ENCODE results near the gene TESMIN.

Gene TESMIN

DNA sequence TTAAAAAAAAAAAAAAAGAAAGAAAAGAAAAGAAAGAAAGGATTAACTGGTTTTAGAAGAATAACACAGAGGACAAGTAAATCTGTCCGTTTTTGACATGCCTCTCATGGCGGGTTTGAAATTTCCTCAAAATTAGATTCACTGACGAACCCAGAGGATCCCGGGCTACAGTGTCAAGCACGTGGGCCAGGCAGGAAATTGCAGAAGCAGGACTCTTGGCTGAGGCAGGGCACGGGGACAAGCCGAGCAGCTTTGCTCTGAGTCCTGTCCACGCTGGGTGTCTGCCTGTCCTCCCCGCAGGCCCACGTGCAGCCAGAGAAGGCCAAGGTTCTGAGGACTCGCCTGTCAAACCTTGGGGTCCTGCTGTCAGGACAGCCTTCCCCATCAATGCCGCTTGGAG, 42.3 kb downstream of the TESMIN start:
- no peak for DNase-seq (ENCODE audit: low read depth)

DNA sequence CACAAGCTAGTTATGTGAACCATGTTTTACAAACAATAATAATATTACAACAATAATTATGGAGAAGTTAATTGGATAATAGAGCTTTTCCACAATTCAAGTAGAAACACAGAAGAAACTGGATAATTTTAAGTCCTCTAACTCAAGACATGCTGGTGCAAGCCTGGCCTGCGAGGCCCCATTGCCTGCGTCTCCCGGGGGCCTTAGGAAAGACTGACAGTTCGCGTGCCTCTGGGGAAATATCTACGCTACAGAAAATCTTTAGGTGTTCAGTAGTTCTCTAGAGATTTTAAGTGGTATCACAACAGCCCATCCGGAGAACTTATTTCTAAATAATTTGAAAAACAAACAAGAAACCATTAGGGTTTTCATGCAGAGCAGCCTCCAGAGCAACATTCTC, 43.8 kb downstream of the TESMIN start:
- no peak for DNase-seq (ENCODE audit: low read depth)

DNA sequence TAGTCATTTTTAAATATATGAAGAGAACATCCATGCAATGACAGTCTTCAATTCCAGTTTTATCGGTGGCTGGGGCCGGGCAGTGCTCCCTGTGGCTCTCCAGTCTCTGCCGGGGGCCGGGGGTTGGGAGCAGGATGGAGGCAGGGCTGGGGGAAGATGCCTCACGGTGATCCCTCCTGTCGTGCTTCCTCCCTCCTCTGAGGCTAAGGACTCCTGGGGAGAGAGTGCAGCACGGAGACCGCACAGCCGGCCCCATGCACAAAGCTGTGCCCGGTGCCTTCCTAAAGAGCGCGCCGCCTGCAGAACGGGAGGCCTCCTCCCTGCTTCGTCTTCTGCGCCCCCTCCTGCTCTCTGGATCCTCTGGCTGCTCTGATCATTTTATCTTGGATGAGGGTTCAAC, 46.4 kb downstream of the TESMIN start:
- no peak for DNase-seq (ENCODE audit: low read depth)

DNA sequence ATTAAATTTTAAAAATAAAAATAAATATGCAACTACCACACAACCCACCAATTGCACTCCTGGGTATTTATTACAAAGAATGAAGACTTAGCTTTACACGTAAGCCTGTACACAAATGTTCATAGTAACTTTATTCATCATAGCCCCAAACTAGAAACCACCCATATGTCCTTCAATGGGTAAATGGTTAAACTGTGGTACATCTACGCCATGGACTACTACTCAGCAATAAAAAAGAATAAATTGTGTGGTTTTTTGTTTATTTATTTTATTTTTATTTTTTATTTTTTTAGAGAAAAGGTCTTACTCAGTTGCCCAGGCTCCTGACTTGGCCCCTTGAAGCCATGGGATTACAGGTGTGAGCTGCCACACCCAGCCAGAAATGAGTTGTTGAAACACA, 52.3 kb downstream of the TESMIN start:
- DNase-seq (ENCODE audit: low read depth), result no peak

DNA sequence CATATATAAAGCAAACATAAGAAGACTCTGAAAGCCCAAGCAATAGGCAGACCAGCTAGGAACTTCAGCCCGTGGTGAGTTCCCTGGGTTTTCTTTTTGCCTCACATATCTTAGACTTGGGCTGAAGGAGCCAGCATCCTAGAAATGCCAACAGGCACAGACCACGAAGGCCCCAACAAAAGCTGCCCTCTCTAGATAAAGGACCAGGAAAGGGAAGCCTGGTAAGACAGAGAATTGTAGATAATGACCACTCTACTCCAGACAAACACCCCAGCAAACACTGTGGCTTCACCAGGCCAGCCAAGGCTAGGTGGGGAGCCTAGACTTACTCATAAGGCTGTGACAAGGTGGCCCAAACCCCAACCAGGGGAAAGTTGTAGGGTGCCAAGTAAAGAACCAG, 55.8 kb downstream of the TESMIN start:
- DNase-seq (ENCODE audit: low read depth), result no peak

DNA sequence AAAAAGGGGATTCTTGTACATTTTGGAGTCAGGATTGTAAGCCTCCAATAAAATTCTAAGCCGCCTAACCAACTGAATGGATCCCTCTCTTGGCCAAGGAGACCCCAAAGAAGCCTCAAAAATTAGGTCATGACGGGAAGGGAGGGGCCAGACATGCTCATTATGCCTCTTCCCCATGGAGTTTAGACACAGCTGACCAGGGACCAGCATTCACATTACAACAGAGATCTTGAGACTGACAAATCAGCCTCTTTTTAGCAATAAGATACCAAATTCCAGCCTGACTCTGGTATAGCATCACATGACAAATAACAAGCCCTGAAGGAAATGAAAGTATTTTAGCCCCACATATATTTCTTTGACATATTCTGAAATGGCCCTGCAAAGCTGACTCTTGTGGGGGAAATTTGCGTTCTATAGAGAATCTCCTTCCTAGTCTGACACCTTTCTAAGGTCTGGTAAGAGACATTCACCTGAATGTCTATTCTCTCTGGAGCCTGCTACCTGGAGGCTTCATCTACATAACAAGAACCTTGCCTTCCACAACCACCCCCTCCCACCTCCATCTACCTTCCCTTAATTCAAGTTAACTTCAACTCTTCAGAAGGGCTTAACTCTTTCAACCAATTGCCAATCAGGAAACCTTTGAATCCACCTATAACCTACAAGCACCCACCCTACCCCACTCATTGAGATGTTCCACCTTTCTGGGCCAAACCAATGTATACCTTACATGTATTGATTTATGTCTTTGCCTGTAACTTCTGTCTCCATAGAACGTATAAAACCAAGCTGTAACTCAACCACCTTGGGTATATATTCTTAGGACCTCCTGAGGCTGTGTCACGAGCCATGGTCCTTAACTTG, 56.7 kb downstream of the TESMIN start:
- DNase-seq (ENCODE audit: low read depth), result no peak

DNA sequence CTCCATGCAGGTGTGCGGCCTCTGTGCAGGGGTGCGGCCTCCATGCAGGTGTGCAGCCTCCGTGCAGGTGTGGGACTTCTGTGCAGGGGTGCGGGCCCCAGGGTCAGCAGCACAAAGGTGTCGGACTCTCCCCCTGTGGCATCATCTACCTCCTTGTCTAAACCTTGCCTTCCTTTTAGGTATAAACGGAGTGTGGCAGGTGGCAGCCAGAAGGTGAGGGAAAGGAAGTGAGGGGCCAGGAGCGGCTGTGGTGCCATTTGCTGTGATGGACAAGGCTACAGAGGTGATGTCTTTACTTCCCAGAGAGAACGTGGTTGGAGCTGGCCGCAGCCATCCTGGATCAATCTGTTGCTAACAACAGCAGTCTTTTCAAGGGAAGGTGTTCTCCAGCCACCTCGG, 57.8 kb downstream of the TESMIN start:
- DNase-seq (ENCODE audit: low read depth), result no peak

DNA sequence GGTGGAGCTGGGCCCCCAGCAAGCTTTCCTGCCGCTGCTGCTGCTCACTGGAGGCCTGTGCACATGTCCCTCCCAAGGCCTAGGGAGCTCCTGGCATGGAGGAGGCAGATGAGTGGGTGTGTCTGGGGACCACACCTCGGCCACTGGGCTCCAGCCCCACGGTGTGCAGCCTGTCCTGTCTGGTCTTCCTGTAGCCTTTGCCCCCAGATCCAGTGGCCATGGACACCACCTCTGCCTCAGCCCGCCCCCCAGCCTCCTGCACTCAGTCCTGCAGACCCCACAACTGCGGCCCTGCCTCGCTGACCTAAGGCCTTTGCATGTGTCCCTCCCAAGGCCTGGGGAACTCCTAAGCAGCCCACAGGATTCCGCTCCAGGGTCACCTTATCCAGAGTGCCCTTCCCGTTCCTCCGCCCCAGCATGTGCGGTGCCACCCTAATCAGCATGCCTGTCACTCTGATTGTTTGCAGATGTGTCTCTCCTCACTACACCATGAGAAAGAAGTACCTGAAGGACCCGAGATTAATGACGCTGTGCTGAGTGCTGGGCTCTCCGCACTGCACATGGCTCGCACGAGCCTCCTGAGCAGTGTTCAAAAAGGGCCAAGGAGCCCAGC, 58.3 kb downstream of the TESMIN start:
- no peak for DNase-seq (ENCODE audit: low read depth)

DNA sequence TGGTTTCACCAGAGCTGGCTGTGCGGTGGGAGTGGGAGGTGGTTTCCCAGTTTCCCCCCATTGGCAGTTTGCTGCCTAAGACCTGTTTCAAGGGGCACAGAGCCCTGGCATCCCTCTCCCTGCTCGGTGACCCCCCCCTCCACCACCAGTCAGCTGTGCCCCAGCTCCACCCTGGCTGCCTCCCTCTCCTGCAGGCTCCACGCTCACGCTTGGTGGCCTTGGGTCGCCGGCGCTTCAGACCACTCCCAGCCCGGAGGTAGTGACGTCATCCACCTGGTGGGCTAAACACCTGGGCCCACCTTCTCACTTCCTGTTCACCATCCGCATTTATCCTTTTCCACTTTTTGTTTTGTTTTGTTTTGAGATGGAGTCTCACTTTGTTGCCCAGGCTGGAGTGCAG, 59.2 kb downstream of the TESMIN start:
- DNase-seq (ENCODE audit: low read depth), result no peak

DNA sequence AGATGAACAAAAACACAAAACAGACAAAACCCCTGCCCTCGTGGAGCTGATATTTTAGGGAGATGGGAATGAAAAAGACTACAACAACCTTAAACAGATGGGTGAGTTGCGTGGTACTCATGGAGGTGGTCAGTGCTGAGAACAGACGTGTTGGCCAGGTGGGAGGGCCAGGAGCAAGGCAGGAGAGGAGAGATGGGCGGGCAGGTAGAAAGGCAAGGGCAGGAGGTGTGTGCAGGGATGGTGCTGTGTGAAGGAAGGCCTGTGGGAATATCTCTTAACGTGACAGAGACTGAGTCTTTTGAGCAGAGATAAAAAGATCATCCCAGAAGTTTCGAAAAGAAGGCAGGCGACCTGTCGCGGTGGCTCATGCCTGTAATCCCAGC, 59.9 kb downstream of the TESMIN start:
- DNase-seq (ENCODE audit: low read depth), result no peak

DNA sequence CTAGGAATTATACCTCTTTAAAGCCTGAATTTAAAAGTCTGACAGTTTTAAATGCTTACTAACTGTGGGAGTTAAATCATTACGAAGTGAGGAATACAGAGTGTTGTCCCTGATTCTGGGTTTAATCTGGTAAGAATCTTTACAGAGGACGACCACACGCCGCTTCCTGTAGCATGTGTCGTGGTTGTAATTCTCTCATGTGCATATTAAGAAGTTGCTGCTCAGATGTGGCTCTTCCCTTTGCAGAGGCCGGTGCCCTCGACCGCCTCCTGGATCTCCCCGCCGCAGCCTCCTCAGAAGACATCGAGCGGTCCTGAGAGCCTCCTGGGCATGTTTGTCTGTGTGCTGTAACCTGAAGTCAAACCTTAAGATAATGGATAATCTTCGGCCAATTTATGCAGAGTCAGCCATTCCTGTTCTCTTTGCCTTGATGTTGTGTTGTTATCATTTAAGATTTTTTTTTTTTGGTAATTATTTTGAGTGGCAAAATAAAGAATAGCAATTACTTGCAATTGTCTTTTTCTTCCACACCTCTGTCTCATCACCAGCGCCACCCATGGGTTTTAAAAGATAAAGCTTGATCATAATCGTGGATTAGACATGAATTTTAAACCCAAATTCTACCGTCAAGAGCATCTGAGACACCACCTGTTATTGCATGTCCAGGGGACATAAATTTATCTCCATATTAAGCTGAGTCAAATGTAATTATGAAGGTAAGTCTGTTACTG, 60.5 kb downstream of the TESMIN start:
- DNase-seq (ENCODE audit: low read depth), result peak; percentile 9

DNA sequence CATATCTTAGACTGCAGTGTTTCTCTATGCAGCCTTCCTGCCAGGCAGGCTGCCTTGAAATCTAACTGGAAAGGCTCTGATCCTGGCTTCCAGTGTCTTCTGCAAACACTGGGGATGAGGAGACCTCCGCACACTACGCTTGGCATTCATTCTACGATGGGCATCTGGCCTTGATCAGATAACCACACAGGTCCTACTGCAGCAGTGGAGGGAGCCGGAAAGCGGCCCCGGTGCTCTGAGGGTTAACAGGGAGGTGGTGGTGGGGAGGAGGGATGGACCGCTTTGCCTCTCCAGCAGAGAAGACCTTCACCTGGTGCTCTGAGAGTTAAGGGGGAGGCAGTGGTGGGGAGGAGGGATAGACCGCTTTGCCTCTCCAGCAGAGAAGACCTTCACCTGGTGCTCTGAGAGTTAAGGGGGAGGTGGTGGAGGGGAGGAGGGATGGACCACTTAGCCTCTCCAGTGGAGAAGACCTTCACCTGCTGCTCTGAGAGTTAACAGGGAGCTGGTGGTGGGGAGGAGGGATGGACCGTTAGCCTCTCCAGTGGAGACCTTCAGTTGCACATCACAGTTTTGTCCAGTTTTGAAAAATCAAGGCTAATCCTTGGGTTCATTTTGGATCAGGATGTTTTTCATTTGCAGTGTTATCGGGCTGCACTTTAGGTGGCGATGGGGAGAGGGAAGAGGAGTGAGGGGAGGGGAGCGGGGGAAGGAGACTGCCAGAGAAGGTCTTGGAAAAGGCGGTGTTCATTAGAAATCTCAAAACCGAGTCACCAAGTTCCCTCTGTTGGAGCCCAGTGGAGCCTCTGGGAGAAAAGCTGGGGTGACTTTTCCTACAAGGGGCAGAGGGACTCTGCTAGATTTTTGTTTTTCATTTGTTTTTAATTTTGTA, 61.3 kb downstream of the TESMIN start:
- no peak for DNase-seq (ENCODE audit: low read depth)

DNA sequence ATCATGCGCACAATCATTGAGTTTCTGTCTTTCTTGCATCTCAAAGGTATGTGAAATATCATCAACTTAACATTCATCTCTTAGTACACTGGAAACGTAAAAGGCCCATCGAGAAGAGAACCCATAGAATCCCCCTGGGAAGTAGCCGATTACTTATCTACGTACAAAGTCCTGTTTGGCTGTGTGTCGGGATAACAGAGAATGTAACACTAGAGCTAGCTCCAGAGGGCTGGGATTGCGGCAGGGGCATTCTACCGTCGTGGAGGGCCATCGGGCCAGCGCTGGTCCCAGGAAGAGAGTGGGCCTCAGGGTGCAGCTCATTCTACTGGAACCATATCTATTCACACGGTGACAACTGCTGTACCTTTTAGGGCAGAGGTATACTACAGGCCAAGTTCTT, 62.4 kb downstream of the TESMIN start:
- DNase-seq (ENCODE audit: low read depth), result no peak

DNA sequence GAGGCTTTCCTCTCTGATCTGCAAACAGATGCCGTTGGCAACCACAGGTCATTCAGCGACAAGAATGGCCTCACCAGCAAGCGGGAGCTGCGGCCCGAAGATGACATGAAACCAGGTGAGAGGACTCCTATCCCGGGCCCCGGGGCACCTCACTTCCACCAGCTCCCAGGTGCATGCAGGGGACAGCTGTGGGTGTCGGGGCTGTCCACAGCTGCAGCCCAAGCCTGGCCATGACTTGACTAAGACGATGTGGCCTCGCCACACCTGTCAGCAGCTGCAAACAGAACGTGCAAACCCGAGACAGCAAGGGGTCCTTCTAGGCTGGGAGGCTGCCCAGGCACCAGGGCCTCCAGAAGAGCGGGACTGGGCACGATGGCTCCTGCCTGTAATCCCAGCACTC, 63.3 kb downstream of the TESMIN start:
- no peak for DNase-seq (ENCODE audit: low read depth)

DNA sequence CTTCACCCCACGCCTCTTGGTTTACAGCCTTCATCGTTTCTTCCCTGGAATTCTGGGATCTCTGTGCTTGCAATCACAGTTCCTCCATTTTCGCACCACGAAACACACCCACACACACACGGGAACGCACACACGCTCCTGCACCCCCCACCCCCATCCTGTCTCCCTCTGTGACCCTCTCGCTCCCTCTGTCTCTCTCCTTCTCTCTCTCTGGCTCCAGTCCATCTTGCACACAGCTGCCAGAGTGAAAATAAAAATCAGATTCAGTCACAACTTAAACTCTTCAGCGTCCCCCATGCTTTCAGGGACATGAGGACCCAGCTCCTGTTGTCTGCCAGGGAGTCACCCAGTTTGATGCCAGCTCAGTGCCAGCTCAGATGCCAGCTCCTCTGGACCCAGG, 64.0 kb downstream of the TESMIN start:
- no peak for DNase-seq (ENCODE audit: low read depth)

DNA sequence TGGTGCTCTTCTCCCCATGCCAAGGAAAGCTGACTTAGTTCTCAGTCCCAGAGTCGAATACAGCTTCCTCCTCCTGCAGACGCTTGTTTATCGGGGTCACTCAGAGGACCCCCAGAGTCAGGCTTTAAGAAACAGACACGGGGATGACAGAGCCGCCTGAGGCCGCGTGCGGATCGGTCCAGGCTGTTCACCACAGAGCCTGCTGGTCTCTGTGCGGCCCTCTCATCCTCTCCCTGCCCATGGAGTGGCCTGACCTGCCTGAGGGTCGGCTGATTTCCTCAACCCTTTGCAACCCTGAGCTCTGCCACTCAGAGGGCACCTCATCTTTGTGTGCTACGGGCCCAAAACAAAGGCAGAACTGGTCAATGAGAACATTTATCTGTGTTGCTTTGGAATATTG, 64.8 kb downstream of the TESMIN start:
- no peak for DNase-seq (ENCODE audit: low read depth)

DNA sequence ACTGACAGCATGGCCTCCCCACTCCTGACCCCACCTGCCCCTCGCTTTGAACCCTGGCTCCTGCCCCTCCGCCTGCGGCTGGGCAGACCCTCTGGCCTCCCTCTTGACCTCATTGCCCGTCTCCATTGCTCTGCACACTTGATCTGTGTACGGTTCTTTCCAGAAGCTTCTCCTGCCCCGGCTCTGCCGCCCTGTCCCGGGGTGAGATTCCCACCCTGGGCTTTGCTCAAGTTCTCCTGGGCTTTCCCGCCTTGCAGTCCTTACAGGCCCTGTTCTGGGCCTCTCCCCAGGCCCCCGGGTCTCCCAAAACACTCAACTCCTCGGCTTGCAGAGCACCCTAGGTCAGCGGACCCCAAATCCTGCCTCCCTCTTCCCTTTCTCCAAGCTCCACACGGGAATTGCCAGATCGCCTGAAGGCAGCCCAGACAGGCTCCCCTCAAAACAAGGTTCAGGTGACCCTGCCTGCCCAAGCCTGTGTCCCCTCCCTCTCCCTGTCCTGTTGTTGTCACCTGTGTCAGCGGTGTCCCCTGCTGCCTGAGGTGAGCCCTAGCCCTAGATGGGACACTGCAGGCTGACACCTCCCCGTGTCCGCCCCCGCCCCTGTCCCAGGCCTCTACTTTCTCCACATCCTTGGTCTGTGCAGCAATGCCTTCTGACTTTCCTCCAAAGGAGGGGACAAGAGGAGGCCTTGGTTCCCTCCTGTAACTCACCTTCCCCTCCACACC, 65.5 kb downstream of the TESMIN start:
- DNase-seq (ENCODE audit: low read depth), result no peak

DNA sequence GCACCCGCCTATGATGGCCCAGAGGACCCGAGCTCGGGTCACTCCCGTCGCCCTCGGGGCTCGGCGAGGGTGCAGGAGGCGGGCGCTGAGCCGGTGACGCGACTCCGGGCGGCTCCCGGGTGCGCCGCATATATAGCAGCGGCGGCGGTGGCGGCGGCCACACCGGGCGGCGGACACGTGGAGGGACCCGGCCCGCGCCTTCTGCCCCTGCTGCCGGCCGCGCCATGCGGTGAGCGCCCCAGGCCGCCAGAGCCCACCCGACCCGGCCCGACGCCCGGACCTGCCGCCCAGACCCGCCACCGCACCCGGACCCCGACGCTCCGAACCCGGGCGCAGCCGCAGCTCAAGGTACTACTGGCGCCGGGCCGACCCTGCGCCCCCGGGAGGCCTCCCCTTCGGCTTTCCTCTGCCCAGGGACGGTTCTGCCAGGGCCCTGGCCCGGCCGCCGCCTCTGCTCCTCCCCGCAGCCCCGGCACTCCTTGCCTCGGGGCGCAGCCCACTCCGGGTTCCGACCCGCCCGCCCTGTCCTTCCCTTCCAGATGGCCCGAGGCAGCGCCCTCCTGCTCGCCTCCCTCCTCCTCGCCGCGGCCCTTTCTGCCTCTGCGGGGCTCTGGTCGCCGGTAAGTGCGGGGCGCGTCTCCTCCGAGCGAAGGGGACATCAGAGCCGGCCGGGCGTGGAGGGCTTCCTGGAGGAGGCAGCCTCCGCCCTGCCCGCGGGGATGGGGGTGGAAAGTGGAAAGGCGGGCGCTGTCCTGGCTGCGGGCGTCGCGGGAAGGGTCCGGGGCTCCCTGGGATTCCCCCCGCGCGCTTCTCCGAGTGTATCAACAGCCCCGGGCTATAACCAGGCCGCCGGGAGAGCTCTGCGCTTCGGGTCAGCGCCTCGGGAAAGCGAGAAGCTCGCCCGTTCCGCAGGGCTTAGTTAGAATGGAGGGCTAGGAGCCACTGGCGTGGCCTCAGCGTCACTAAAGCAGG, 66.6 kb downstream of the TESMIN start, which contains the start of gene GAL:
Gene GAL, plus strand, starts transcription at position 160 of the 972 bp plus-strand sequence. Its CDS starts 380 bp downstream, at position 540.
- peak; percentile 6 for DNase-seq (ENCODE audit: low read depth)

DNA sequence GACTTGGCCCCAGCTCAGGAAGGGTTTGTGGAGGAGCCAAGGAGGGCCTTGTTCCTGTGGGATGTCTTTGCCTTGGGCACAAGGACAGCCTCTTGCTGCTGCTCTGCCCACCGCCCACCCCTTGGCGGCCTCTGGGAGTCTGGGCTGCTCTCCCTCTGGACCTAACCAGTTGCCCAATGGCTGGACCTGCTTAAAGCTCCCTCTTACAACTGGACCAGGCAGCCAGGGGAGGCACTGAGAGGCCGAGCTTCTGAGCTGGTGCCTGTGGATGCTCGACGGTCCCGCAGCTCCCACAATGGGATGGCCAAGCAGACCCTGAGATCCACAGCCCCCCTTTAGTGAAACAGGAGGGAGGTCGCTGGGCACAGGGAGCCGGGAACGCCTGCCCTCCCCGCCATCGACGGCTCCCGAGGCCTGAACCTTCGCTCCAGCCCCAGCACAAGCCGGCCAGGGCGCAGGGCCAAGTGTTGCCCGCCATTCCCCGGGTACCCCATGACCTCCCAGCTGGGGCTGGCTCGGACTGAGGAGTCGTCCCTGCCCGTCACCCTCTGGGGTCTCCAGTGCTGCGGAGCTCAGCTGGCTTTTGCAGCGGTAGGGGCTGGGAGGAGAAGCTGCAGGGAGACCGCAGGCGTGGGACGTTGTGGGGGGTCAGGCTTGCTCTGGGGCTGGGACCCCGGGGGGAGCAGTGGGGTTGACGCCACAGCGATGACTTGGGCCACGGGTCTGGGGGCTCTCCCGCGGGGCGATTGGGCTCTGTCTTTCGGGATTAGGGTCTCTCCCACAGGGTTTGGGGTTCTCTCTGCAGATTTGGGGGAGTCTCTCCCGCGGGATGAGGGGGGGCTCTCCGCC, 67.6 kb downstream of the TESMIN start:
- no peak for DNase-seq (ENCODE audit: low read depth)
